Nephron progenitor cell (in vitro differentiated cells): ENCODE results near the gene LTBP4.

Experiments
- DNase-seq: peaks from one replicate; pipeline ENCODE4 v3.0.0; 2021
- H3K27ac Mint-ChIP-seq: 2 replicates; pipeline ENCODE4 v1.8.0; 2021; ENCODE audit warnings: mild to moderate bottlenecking, moderate library complexity, mixed read lengths
- H3K27me3 Mint-ChIP-seq: 2 replicates; pipeline ENCODE4 v1.8.0; 2021; ENCODE audit warnings: mild to moderate bottlenecking, low read depth, mixed read lengths; ENCODE audit not compliant: poor library complexity
- H3K36me3 Mint-ChIP-seq: 2 replicates; pipeline ENCODE4 v1.8.0; 2021; ENCODE audit warnings: low read depth, mixed read lengths
- H3K4me1 Mint-ChIP-seq: 2 replicates; pipeline ENCODE4 v1.8.0; 2021; ENCODE audit warnings: mixed read lengths
- H3K4me3 Mint-ChIP-seq: 2 replicates; pipeline ENCODE4 v1.8.0; 2021; ENCODE audit warnings: mild to moderate bottlenecking, moderate library complexity, mixed read lengths
- H3K9me3 Mint-ChIP-seq: 2 replicates; pipeline ENCODE4 v1.8.0; 2021; ENCODE audit warnings: mild to moderate bottlenecking, moderate library complexity, mixed read lengths
- CTCF ChIP-seq: fragments of 200-600 bp; sonication (generic); IDR thresholded peaks from 2 replicates; pipeline ENCODE4 v1.5.0; 2021; ENCODE audit warnings: antibody characterized with exemption

The LTBP4 gene

DNA sequence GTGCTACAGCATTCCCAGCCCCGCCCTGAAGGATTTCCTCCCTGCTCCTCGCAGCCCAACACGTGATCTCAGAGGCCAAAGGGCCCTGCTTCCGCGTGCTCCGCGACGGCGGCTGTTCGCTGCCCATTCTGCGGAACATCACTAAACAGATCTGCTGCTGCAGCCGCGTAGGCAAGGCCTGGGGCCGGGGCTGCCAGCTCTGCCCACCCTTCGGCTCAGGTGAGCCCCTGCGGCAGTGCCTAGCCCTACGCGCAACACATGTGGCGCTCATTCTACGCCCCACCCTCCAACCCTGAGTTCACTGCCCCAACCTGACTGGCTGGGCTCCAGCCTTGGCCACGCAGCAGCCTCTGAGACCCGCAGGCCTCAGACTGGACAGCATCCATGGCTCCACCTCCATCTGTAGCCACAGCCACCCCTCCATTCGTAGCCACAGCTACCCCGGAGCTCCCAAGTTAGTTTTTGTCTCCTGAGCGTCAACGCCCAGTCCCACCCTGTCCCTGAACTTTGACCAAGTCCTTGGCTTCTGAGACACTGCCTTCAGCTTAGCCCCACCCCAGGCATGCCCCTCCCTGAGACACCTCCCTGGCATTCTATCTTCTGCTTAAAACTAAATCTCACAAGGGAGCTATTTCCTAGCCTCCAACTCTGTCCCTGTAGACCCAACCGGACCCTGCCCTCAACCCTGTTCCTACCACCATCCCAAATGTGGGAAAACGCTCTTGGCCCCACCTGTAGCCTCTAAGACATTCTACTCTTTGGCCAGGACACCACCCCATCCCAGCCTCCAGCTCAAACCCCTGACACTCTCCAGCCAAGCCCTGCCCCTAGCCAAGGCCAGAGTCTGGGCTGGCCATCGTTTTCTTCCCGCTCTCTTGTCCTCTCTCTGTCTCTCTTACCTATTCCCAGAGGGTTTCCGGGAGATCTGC, 6.4 kb downstream of the LTBP4 start:
- Mint-ChIP-seq H3K4me1 (peaks cover 83% of the 10 kb centered on the region), H3K9me3 (no peaks in the 10 kb centered on the region), H3K27me3 (peaks cover 80% of the 10 kb centered on the region), H3K4me3 (peak overlapping the region; percentile 25), H3K27ac (no peak overlapping the region), H3K36me3 (peaks cover 12% of the 10 kb centered on the region)
- DNase-seq, result no peak
- TF ChIP-seq CTCF, result no peak

- peaks cover 14% of the 10 kb centered on the region for H3K36me3 Mint-ChIP-seq
- H3K4me1 Mint-ChIP-seq, result peaks cover 80% of the 10 kb centered on the region
- peaks cover 80% of the 10 kb centered on the region for H3K27me3 Mint-ChIP-seq
- no peak for DNase-seq
- no peaks in the 10 kb centered on the region for H3K9me3 Mint-ChIP-seq
- no peak overlapping the region for H3K4me3 Mint-ChIP-seq
- no peak overlapping the region for H3K27ac Mint-ChIP-seq
- TF ChIP-seq CTCF, result no peak
Measured at GRCh38 chr19:40608240-40608621, 7.1 kb downstream of the LTBP4 start.

- peaks cover 79% of the 10 kb centered on the region for H3K4me1 Mint-ChIP-seq
- peak overlapping the region; percentile 71 for H3K4me3 Mint-ChIP-seq
- TF ChIP-seq CTCF, result no peak
- H3K27me3 Mint-ChIP-seq, result peaks cover 82% of the 10 kb centered on the region
- no peak for DNase-seq
- H3K9me3 Mint-ChIP-seq, result no peaks in the 10 kb centered on the region
- no peak overlapping the region for H3K27ac Mint-ChIP-seq
- peaks cover 14% of the 10 kb centered on the region for H3K36me3 Mint-ChIP-seq
Measured at GRCh38 chr19:40608957-40609356, 7.8 kb downstream of the LTBP4 start.

DNA sequence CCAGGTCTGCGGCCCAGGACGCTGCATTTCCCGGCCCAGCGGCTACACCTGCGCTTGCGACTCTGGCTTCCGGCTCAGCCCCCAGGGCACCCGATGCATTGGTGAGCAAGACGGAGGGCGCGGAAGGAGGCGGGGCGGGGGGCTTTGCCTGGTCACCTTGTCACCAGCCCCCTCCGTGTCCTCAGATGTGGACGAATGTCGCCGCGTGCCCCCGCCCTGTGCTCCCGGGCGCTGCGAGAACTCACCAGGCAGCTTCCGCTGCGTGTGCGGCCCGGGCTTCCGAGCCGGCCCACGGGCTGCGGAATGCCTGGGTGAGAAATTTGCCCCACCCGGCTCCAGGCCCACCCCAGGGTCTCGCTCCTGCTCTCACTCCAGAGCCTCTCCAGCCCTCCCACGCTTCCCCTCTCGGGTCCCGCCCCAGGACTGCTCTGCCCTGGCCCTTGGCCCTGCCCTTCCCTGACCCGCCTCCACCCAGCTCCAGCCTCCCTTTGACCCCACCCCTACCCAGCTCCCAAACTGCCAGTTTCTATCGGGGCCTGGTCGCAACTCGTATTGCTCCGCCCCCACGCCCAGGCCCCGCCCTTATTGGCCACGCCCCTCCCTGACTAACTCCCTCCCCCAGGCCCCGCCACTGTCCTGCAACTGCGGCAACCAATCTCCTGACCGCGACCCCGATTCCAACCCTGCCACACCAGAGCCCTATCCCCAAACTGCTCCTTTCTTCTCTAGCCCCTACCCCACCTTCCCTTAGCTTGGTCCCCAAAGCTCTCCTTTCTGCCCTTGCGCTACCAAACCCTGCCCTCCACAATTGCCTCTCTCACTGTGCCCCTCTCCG, 8.6 kb downstream of the LTBP4 start:
- Mint-ChIP-seq H3K27me3 (peaks cover 78% of the 10 kb centered on the region), H3K4me3 (peak overlapping the region; percentile 71), H3K4me1 (peaks cover 76% of the 10 kb centered on the region), H3K36me3 (peaks cover 14% of the 10 kb centered on the region), H3K9me3 (no peaks in the 10 kb centered on the region), H3K27ac (no peak overlapping the region)
- DNase-seq, result peak; percentile 93
- no peak for TF ChIP-seq CTCF

GRCh38 chr19:40610396-40611064, 9.4 kb downstream of the LTBP4 start:
- Mint-ChIP-seq H3K27ac (no peak overlapping the region), H3K4me3 (peak overlapping the region; percentile 16), H3K9me3 (no peaks in the 10 kb centered on the region), H3K27me3 (peaks cover 75% of the 10 kb centered on the region), H3K36me3 (peaks cover 14% of the 10 kb centered on the region), H3K4me1 (peaks cover 78% of the 10 kb centered on the region)
- no peak for DNase-seq
- no peak for TF ChIP-seq CTCF
